ENCODE data around the gene ZNF277.

The ZNF277 gene

GRCh38 chr7:112279042-112279441 lies 72.5 kb downstream of the ZNF277 start:
- no peaks in the 10 kb centered on the region for H3K9me3 Mint-ChIP-seq
- H3K27me3 Mint-ChIP-seq, result no peaks in the 10 kb centered on the region
- H3K4me3 Mint-ChIP-seq, result no peak overlapping the region
- peaks cover 30% of the 10 kb centered on the region for H3K4me1 Mint-ChIP-seq
- H3K36me3 Mint-ChIP-seq, result peaks cover 6% of the 10 kb centered on the region
- no peak overlapping the region for H3K27ac Mint-ChIP-seq

DNA sequence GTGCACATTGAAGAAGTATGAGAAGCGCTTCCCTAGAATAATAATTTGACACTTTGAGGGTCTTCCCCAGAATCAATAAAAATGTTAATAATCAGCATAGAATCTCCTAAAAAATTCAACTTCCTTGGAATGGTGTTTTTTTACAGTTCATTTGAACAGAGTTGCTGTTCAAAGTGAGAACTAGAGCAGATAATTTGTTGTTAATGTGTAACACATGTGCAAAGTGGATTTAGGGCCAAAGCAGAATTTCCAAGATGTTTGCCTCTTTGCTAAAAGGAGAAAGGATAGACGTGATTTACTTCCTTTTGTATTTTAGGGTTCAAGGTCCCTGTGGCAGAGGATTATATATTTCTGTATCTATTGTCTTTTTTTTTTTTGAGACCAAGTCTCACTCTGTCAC lies 73.8 kb downstream of the ZNF277 start:
- no peak overlapping the region for H3K4me3 Mint-ChIP-seq
- H3K9me3 Mint-ChIP-seq, result no peaks in the 10 kb centered on the region
- H3K4me1 Mint-ChIP-seq, result peaks cover 30% of the 10 kb centered on the region
- H3K36me3 Mint-ChIP-seq, result peaks cover 6% of the 10 kb centered on the region
- no peak overlapping the region for H3K27ac Mint-ChIP-seq
- no peaks in the 10 kb centered on the region for H3K27me3 Mint-ChIP-seq

DNA sequence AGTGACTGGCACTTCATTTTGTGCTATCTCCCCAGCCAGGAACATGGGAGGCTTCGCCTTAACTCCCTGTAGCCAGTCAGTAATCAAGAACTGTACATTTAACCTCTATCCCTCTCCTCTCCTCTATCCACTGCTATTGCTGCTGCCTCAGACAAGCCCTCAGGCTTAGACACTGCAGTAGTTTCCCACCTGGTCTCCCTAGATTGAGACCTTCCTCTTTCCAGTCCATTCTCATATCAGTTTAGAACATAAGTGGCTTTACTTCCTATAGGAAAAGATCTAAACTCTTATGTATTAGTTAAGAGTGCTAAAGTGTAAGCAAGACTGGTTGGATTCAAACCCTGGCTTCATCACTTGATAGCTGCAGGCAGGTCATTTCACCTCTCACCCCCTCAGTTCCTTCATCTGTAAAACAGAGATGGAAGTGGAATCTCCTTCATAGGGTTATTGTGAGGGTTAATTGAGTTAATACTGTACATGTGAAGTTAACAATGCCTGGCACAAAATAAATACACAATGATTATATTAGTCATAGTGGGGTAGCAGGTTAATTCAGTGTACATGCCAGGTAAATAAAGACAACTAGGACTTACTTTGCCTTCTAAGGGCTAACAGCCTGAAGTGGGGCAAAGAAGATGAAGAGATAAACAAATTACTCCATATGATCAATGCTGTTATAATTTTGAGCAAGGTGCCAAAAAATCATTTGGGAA lies 76.1 kb downstream of the ZNF277 start:
- H3K27me3 Mint-ChIP-seq, result no peaks in the 10 kb centered on the region
- no peak overlapping the region for H3K27ac Mint-ChIP-seq
- peaks cover 9% of the 10 kb centered on the region for H3K36me3 Mint-ChIP-seq
- no peak overlapping the region for H3K4me3 Mint-ChIP-seq
- H3K4me1 Mint-ChIP-seq, result peaks cover 42% of the 10 kb centered on the region
- H3K9me3 Mint-ChIP-seq, result no peaks in the 10 kb centered on the region

- Mint-ChIP-seq H3K9me3 (no peaks in the 10 kb centered on the region), H3K4me1 (peaks cover 40% of the 10 kb centered on the region), H3K27me3 (no peaks in the 10 kb centered on the region), H3K36me3 (peaks cover 7% of the 10 kb centered on the region), H3K4me3 (no peak overlapping the region), H3K27ac (no peak overlapping the region)
Measured at GRCh38 chr7:112283382-112283910, 77.0 kb downstream of the ZNF277 start.

GRCh38 chr7:112286250-112287086 lies 80.0 kb downstream of the ZNF277 start:
- no peak overlapping the region for H3K4me3 Mint-ChIP-seq
- H3K27ac Mint-ChIP-seq, result peak overlapping the region; percentile 35
- no peaks in the 10 kb centered on the region for H3K9me3 Mint-ChIP-seq
- H3K36me3 Mint-ChIP-seq, result peaks cover 6% of the 10 kb centered on the region
- H3K27me3 Mint-ChIP-seq, result no peaks in the 10 kb centered on the region
- H3K4me1 Mint-ChIP-seq, result peaks cover 26% of the 10 kb centered on the region

DNA sequence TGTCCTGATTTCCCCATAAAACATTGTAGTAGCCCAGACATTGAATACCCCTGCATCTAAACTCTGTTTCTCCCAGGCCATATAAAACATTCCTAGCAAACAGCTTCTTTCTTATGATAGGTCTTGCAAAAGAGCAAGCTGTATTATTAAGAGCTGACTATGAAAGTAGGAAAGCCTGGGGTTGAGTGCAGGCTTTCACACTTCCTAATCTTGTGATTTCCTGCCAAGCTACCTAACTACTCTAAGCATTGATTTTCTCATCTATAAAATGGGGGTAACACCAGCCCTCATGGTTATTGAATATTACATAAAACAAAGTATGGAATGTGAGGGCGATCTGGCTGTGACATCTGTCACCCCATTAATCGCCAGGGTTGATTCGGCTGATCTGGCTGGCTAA lies 81.8 kb downstream of the ZNF277 start:
- Mint-ChIP-seq H3K27ac (no peak overlapping the region), H3K27me3 (no peaks in the 10 kb centered on the region), H3K4me3 (no peak overlapping the region), H3K4me1 (peaks cover 26% of the 10 kb centered on the region), H3K36me3 (peaks cover 6% of the 10 kb centered on the region), H3K9me3 (no peaks in the 10 kb centered on the region)

DNA sequence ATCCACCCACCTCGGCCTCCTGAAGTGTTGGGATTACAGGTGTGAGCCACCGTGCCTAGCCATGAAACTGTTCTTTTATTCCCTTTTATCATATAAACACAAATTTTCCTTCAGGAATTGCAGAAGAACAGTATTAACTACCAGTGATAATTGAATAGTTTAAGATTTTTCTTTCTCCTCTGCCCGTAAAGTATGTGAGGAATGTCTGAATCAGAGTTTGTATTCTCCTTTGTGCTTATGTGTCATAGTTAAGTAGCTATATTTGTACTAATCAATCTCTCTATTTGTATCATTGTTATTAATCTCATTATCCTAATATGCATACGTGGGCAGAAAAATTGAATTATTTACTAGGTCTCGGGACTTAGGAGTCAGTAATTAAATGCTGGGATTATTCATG lies 83.6 kb downstream of the ZNF277 start:
- Mint-ChIP-seq H3K36me3 (peaks cover 12% of the 10 kb centered on the region), H3K4me3 (no peak overlapping the region), H3K9me3 (no peaks in the 10 kb centered on the region), H3K27ac (no peak overlapping the region), H3K4me1 (peaks cover 25% of the 10 kb centered on the region), H3K27me3 (no peaks in the 10 kb centered on the region)

DNA sequence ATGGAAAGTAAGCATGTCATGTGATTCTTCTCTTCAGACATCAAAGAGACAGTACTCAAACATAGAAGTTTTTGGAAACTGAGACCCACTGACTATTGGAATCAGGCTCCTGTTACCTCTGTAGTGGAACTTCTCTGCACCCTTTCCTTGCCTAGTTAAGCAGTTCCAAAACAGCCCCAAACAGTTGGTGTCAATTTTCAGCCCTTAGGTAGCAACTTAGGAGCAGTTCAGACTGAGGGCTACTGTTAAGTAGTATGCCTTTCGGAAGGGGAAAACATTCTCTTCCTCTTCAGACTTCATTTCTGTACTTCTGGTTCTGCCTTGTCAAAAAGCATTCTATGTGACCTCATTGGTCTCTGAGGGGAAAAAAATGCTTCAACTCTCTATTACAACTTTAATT lies 85.7 kb downstream of the ZNF277 start:
- Mint-ChIP-seq H3K36me3 (peaks cover 12% of the 10 kb centered on the region), H3K27me3 (no peaks in the 10 kb centered on the region), H3K9me3 (no peaks in the 10 kb centered on the region), H3K27ac (no peak overlapping the region), H3K4me1 (peaks cover 14% of the 10 kb centered on the region), H3K4me3 (no peak overlapping the region)

- Mint-ChIP-seq H3K9me3 (no peaks in the 10 kb centered on the region), H3K27me3 (no peaks in the 10 kb centered on the region), H3K4me3 (no peak overlapping the region), H3K4me1 (peaks cover 9% of the 10 kb centered on the region), H3K36me3 (peaks cover 14% of the 10 kb centered on the region), H3K27ac (no peak overlapping the region)
Measured at GRCh38 chr7:112293416-112293815, 86.9 kb downstream of the ZNF277 start.

- peaks cover 16% of the 10 kb centered on the region for H3K36me3 Mint-ChIP-seq
- H3K4me1 Mint-ChIP-seq, result peaks cover 4% of the 10 kb centered on the region
- no peaks in the 10 kb centered on the region for H3K27me3 Mint-ChIP-seq
- H3K4me3 Mint-ChIP-seq, result no peak overlapping the region
- no peaks in the 10 kb centered on the region for H3K9me3 Mint-ChIP-seq
- H3K27ac Mint-ChIP-seq, result no peak overlapping the region
Measured at GRCh38 chr7:112296432-112296831, 89.9 kb downstream of the ZNF277 start.

DNA sequence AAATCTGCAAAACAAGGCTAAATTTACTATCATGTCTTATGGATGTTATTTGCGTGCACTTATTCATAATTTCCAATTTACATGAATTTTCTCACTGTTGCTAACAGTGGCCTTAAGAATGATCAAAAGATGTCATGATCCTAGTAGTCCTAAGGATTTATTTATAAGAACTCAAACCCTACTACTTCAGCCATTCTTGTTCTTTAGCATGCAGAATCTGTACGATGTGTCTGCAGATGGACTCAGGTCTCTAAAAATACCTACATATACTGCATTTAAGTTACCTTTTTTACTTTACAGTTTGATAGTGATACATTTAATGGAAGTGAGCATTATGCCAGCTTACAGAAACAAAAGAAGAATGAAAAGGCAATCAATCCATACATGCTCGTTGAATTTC lies 91.2 kb downstream of the ZNF277 start:
- peaks cover 16% of the 10 kb centered on the region for H3K36me3 Mint-ChIP-seq
- peaks cover 15% of the 10 kb centered on the region for H3K4me1 Mint-ChIP-seq
- no peak overlapping the region for H3K27ac Mint-ChIP-seq
- H3K9me3 Mint-ChIP-seq, result no peaks in the 10 kb centered on the region
- no peaks in the 10 kb centered on the region for H3K27me3 Mint-ChIP-seq
- no peak overlapping the region for H3K4me3 Mint-ChIP-seq

GRCh38 chr7:112298543-112299100 lies 92.1 kb downstream of the ZNF277 start:
- Mint-ChIP-seq H3K4me3 (no peak overlapping the region), H3K4me1 (peaks cover 18% of the 10 kb centered on the region), H3K9me3 (no peaks in the 10 kb centered on the region), H3K27me3 (no peaks in the 10 kb centered on the region), H3K36me3 (peaks cover 17% of the 10 kb centered on the region), H3K27ac (no peak overlapping the region)

GRCh38 chr7:112300072-112300471 lies 93.6 kb downstream of the ZNF277 start:
- no peak overlapping the region for H3K4me3 Mint-ChIP-seq
- peaks cover 13% of the 10 kb centered on the region for H3K36me3 Mint-ChIP-seq
- no peak overlapping the region for H3K27ac Mint-ChIP-seq
- no peaks in the 10 kb centered on the region for H3K9me3 Mint-ChIP-seq
- no peaks in the 10 kb centered on the region for H3K27me3 Mint-ChIP-seq
- peaks cover 17% of the 10 kb centered on the region for H3K4me1 Mint-ChIP-seq

DNA sequence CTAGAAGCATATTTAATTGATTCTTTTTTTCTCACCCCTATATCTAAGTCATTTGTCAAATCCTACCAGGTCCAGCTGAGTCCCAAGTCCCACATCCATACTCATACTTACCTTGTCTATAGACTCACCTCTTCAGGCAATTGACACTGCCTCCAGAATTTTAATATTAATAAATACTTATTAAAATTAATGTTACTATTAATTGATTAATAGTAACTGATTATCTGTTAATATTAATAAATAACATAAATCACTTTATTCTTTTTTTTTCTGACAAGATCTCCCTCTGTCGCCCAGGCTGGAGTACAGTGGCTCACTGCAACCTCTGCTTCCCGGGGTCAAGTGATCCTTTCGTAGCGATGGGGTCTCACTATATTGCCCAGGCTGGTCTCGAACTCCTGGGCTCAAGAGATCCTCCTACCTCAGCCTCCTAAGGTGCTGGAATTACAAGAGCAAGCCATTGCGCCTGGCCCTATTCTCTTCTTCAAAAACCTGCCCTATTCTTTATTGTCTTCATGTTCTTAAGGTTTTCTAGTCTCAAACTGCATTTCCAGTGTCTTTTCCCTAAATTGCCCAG lies 94.4 kb downstream of the ZNF277 start:
- H3K4me1 Mint-ChIP-seq, result peaks cover 16% of the 10 kb centered on the region
- no peak overlapping the region for H3K27ac Mint-ChIP-seq
- no peaks in the 10 kb centered on the region for H3K9me3 Mint-ChIP-seq
- H3K36me3 Mint-ChIP-seq, result peaks cover 15% of the 10 kb centered on the region
- H3K4me3 Mint-ChIP-seq, result no peak overlapping the region
- no peaks in the 10 kb centered on the region for H3K27me3 Mint-ChIP-seq

- no peaks in the 10 kb centered on the region for H3K9me3 Mint-ChIP-seq
- peaks cover 14% of the 10 kb centered on the region for H3K36me3 Mint-ChIP-seq
- H3K4me3 Mint-ChIP-seq, result no peak overlapping the region
- H3K27ac Mint-ChIP-seq, result no peak overlapping the region
- peaks cover 16% of the 10 kb centered on the region for H3K4me1 Mint-ChIP-seq
- H3K27me3 Mint-ChIP-seq, result no peaks in the 10 kb centered on the region
Measured at GRCh38 chr7:112302566-112302965, 96.1 kb downstream of the ZNF277 start.
